HG03460 (cell line): ENCODE results near the gene HOXD13.

Experiments used
- ATAC-seq: cut with Tn5 transposase; IDR thresholded peaks from one replicate; pipeline ENCODE4 v1.9.1; 2021; ENCODE audit not compliant: unreplicated experiment

The HOXD13 gene

GRCh38 chr2:176105078-176105729 lies 12.7 kb downstream of the HOXD13 start:
- no peak for ATAC-seq

- no peak for ATAC-seq
Observed at GRCh38 chr2:176105730-176106580, 13.4 kb downstream of the HOXD13 start.

GRCh38 chr2:176106581-176107539 lies 14.3 kb downstream of the HOXD13 start, which contains the start of gene HOXD11:
TSS of gene HOXD11 (plus strand) at chr2:176107280. CDS start at chr2:176107356, 76 bp downstream.
- ATAC-seq = no peak

- ATAC-seq = no peak
Observed at GRCh38 chr2:176107731-176108181, 15.2 kb downstream of the HOXD13 start.

- no peak for ATAC-seq
Observed at GRCh38 chr2:176109192-176109901, 16.8 kb downstream of the HOXD13 start.

GRCh38 chr2:176109946-176110345 lies 17.4 kb downstream of the HOXD13 start:
- no peak for ATAC-seq

- ATAC-seq = no peak
Observed at GRCh38 chr2:176110415-176111308, 18.1 kb downstream of the HOXD13 start.

- ATAC-seq = no peak
Observed at GRCh38 chr2:176111309-176111663, 18.8 kb downstream of the HOXD13 start.

- ATAC-seq = no peak
Observed at GRCh38 chr2:176111846-176112374, 19.4 kb downstream of the HOXD13 start.

GRCh38 chr2:176112375-176113302 lies 20.1 kb downstream of the HOXD13 start:
- no peak for ATAC-seq

- no peak for ATAC-seq
Observed at GRCh38 chr2:176114120-176114929, 21.8 kb downstream of the HOXD13 start.

- no peak for ATAC-seq
Observed at GRCh38 chr2:176114930-176115625, 22.6 kb downstream of the HOXD13 start.

- ATAC-seq = no peak
Observed at GRCh38 chr2:176115883-176116813, 23.6 kb downstream of the HOXD13 start, which contains the start of gene HOXD10. TSS of gene HOXD10 (plus strand) at chr2:176116778. CDS start at chr2:176116834, 56 bp downstream.

GRCh38 chr2:176117162-176117822 lies 24.8 kb downstream of the HOXD13 start:
- ATAC-seq = no peak

GRCh38 chr2:176117823-176118371 lies 25.4 kb downstream of the HOXD13 start:
- ATAC-seq = no peak
